ENCODE measurements around the gene ADSL.

DNA sequence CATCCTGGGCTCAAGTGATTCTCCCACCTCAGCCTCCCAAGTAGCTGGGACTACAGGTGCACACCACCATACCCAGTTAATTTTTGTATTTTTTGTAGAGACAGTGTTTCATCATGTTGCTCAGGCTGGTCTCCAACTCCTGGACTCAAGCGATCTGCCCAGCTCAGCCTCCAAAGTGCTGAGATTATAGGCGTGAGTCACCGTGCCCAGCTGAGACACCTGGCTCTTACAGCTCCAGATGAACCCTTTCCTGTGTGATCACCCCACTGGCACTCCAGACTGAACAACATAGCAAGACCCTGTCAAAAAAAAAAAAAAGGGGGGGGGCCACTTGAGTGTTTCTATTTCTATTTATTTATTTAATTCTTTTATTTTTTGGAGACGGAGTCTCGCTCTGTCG, 1.0 kb upstream of the ADSL start:
- no peak for TF ChIP-seq POLR2A (IDR thresholded peaks at IDR 0.05)
- TF ChIP-seq, protein P1, sequence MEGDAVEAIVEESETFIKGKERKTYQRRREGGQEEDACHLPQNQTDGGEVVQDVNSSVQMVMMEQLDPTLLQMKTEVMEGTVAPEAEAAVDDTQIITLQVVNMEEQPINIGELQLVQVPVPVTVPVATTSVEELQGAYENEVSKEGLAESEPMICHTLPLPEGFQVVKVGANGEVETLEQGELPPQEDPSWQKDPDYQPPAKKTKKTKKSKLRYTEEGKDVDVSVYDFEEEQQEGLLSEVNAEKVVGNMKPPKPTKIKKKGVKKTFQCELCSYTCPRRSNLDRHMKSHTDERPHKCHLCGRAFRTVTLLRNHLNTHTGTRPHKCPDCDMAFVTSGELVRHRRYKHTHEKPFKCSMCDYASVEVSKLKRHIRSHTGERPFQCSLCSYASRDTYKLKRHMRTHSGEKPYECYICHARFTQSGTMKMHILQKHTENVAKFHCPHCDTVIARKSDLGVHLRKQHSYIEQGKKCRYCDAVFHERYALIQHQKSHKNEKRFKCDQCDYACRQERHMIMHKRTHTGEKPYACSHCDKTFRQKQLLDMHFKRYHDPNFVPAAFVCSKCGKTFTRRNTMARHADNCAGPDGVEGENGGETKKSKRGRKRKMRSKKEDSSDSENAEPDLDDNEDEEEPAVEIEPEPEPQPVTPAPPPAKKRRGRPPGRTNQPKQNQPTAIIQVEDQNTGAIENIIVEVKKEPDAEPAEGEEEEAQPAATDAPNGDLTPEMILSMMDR (IDR thresholded peaks at IDR 0.05): no peak

All from right lobe of liver (tissue), 4 donors.